IMR-90 (cell line): ENCODE measurements around the gene TEX261. TPM values are rescaled to one million over a fixed set of nuclear protein-coding genes. Genes with fewer than 3 reads are reported as not detected.
A peak's percentile ranks its signal among the peaks of the same experiment; 100 is the strongest.

ENCODE experiments used
- ATAC-seq: fragments of 200-7000 bp; cut with Tn5 transposase; 2 replicates; pipeline ENCODE4 v1.9.1; 2020; ENCODE audit warnings: low read depth, mild to moderate bottlenecking, moderate library complexity
- BruUV-seq: library from RNA; stranded (reverse); fragments of 400-500 nt; replicated peaks from 2 replicates; lab custom pipeline; 2021; lab: Mats Ljungman, UMichigan
- CTCF ChIA-PET: fragments of 300-600 bp; formaldehyde crosslinking; extraction: SDS; loops from one replicate; lab custom pipeline; 2021; ENCODE audit warnings: antibody characterized with exemption; lab: Yijun Ruan, JAX
- POLR2A ChIA-PET: fragments of 300-600 bp; sonication (Branson Sonifier 250); formaldehyde crosslinking; loops from one replicate; lab custom pipeline; 2022; ENCODE audit warnings: antibody characterized with exemption; ENCODE audit not compliant: unreplicated experiment; lab: Charles Lee
- DNase-seq: peaks from one replicate; pipeline ENCODE4 v3.0.0; 2013
- H2AFZ ChIP-seq: replicated peaks from 2 replicates; pipeline ENCODE3; 2013; ENCODE audit warnings: low read length, mild to moderate bottlenecking; ENCODE audit not compliant: poor library complexity
- H2AK5ac ChIP-seq: 2 replicates; pipeline ENCODE4 v1.6.1; 2013; ENCODE audit warnings: low read depth, low read length, inconsistent platforms
- H2AK9ac ChIP-seq: replicated peaks from 2 replicates; pipeline ENCODE3; 2013; ENCODE audit warnings: mild to moderate bottlenecking, low read depth, low read length, moderate library complexity; ENCODE audit not compliant: poor library complexity
- H2BK120ac ChIP-seq: 2 replicates; pipeline ENCODE4 v1.6.1; 2013; ENCODE audit warnings: low read depth, low read length, inconsistent platforms
- H2BK15ac ChIP-seq: 3 replicates; pipeline ENCODE4 v1.6.1; 2013; ENCODE audit warnings: low read depth, low read length, inconsistent platforms
- H2BK20ac ChIP-seq: 2 replicates; pipeline ENCODE4 v1.6.1; 2013; ENCODE audit warnings: low read depth, mild to moderate bottlenecking, inconsistent platforms, low read length, moderate library complexity
- H2BK5ac ChIP-seq: 2 replicates; pipeline ENCODE4 v1.6.1; 2013; ENCODE audit warnings: mild to moderate bottlenecking, low read depth, low read length, inconsistent platforms; ENCODE audit not compliant: poor library complexity, severe bottlenecking
- H3K14ac ChIP-seq: replicated peaks from 2 replicates; pipeline ENCODE4 v1.6.1; 2013; ENCODE audit warnings: low read depth, low read length, inconsistent platforms
- H3K18ac ChIP-seq: 2 replicates; pipeline ENCODE4 v1.6.1; 2013; ENCODE audit warnings: low read depth, low read length, control low read depth
- H3K23ac ChIP-seq: 2 replicates; pipeline ENCODE4 v1.6.1; 2013; ENCODE audit warnings: low read depth, low read length, inconsistent platforms
- H3K27ac ChIP-seq: 2 replicates; pipeline ENCODE4 v1.5.1; 2013; ENCODE audit warnings: mild to moderate bottlenecking, control low read depth, low read length; ENCODE audit not compliant: insufficient read depth
- H3K27me3 ChIP-seq: 2 replicates; pipeline ENCODE4 v1.6.1; 2013; ENCODE audit warnings: low read length; ENCODE audit not compliant: control insufficient read depth, insufficient read depth
- H3K36me3 ChIP-seq: 2 replicates; pipeline ENCODE4 v1.6.1; 2013; ENCODE audit warnings: low read length, mixed read lengths; ENCODE audit not compliant: control insufficient read depth, insufficient read depth
- H3K4ac ChIP-seq: 2 replicates; pipeline ENCODE4 v1.6.1; 2013; ENCODE audit warnings: low read depth, low read length, inconsistent platforms
- H3K4me1 ChIP-seq: 2 replicates; pipeline ENCODE4 v1.6.1; 2013; ENCODE audit warnings: low read length, mixed read lengths; ENCODE audit not compliant: control insufficient read depth, insufficient read depth
- H3K4me2 ChIP-seq: 2 replicates; pipeline ENCODE4 v1.6.1; 2013; ENCODE audit warnings: low read depth, mild to moderate bottlenecking, control low read depth, low read length, moderate library complexity
- H3K4me3 ChIP-seq: 2 replicates; pipeline ENCODE4 v1.5.1; 2013; ENCODE audit warnings: low read depth, mild to moderate bottlenecking, control low read depth, low read length, moderate library complexity; ENCODE audit not compliant: insufficient read depth
- H3K56ac ChIP-seq: 2 replicates; pipeline ENCODE4 v1.6.1; 2013; ENCODE audit warnings: low read length, inconsistent platforms; ENCODE audit not compliant: insufficient read depth; ENCODE audit errors: extremely low read depth
- H3K79me1 ChIP-seq, 2 experiments: 2 replicates each; pipeline ENCODE4 v1.6.1; 2013; ENCODE audit warnings: low read length in 2 of 2, inconsistent platforms in 1 of 2, low read depth in 1 of 2
- H3K9ac ChIP-seq: 2 replicates; pipeline ENCODE4 v1.6.1; 2013; ENCODE audit warnings: low read depth, low read length, control low read depth
- H3K9me1 ChIP-seq: 2 replicates; pipeline ENCODE4 v1.6.1; 2013; ENCODE audit warnings: low read length, inconsistent platforms; ENCODE audit not compliant: insufficient read depth
- H3K9me3 ChIP-seq: 2 replicates; pipeline ENCODE4 v1.6.1; 2013; ENCODE audit warnings: low read length; ENCODE audit not compliant: control insufficient read depth, insufficient read depth
- H4K20me1 ChIP-seq: 2 replicates; pipeline ENCODE4 v1.6.1; 2013; ENCODE audit warnings: low read length, inconsistent platforms; ENCODE audit not compliant: insufficient read depth
- H4K5ac ChIP-seq: 2 replicates; pipeline ENCODE4 v1.6.1; 2013; ENCODE audit warnings: mild to moderate bottlenecking, low read depth, low read length, control low read depth
- H4K8ac ChIP-seq, 2 experiments: 2 replicates each; pipeline ENCODE4 v1.6.1; 2013; ENCODE audit warnings: low read depth in 2 of 2, low read length in 2 of 2, control low read depth in 1 of 2, inconsistent platforms in 1 of 2
- H4K91ac ChIP-seq: 2 replicates; pipeline ENCODE4 v1.6.1; 2013; ENCODE audit warnings: low read depth, low read length, inconsistent platforms; ENCODE audit not compliant: insufficient read depth
- BHLHE40 ChIP-seq: fragments of 150-350 bp; IDR thresholded peaks from 2 replicates; pipeline ENCODE4 v1.6.1; 2016; ENCODE audit warnings: mild to moderate bottlenecking, low read depth, low read length
- CHD1 ChIP-seq: IDR thresholded peaks from 2 replicates; pipeline ENCODE4 v1.6.1; 2012; ENCODE audit warnings: low read depth, low read length, improper control_type of control experiment
- CTCF ChIP-seq: conservative IDR thresholded peaks from 2 replicates; pipeline ENCODE4 v1.5.1; 2012; ENCODE audit warnings: mild to moderate bottlenecking, low read depth, low read length, improper control_type of control experiment
- ELK1 ChIP-seq: fragments of 150-350 bp; IDR thresholded peaks from 2 replicates; pipeline ENCODE4 v1.6.1; 2016; ENCODE audit warnings: low read depth, mild to moderate bottlenecking, low read length, moderate library complexity, borderline replicate concordance
- FOS ChIP-seq: fragments of 150-350 bp; IDR thresholded peaks from 2 replicates; pipeline ENCODE4 v1.6.1; 2016; ENCODE audit warnings: low read depth, low read length
- MAFK ChIP-seq: IDR thresholded peaks from 2 replicates; pipeline ENCODE4 v1.6.1; 2012; ENCODE audit warnings: low read depth, low read length, improper control_type of control experiment
- NFE2L2 ChIP-seq: fragments of 150-350 bp; IDR thresholded peaks from 2 replicates; pipeline ENCODE4 v1.6.1; 2016; ENCODE audit warnings: low read depth, mild to moderate bottlenecking, low read length
- POLR2A ChIP-seq: IDR thresholded peaks from 2 replicates; pipeline ENCODE4 v1.6.1; 2012; ENCODE audit warnings: mild to moderate bottlenecking, low read depth, low read length
- RAD21 ChIP-seq: IDR thresholded peaks from 2 replicates; pipeline ENCODE4 v1.6.1; 2012; ENCODE audit warnings: low read length, improper control_type of control experiment
- WGBS, 2 experiments: methylation state at CpG; one replicate each; pipeline versions ENCODE4 v1.1.5 to v1.1.7; 2013; ENCODE audit warnings: missing lambda C conversion rate in 2 of 2; ENCODE audit not compliant: insufficient read length in 1 of 2; ENCODE audit errors: extremely low coverage in 2 of 2; 5-methylcytosine and 5-hydroxymethylcytosine counted together
- dilution Hi-C: fragments of 300-500 bp; cut with HindIII; formaldehyde crosslinking; loops from one replicate; pipeline ENCODE4 v1.14.3; 2018; ENCODE audit warnings: low sequenced_read_pairs; ENCODE audit not compliant: unreplicated experiment
- in situ Hi-C: fragments of 300-500 bp; cut with MboI; formaldehyde crosslinking; loops from 3 replicates; pipeline ENCODE4 v1.14.3; 2019; ENCODE audit warnings: low sequenced_read_pairs, inconsistent platforms, mixed read lengths
- intact Hi-C: fragments of 100-400 bp; cut with micrococcal nuclease; formaldehyde crosslinking; loops from 2 replicates; pipeline ENCODE4 v1.10.0; 2022
- polyA plus RNA-seq, 3 experiments: library from polyadenylated mRNA; depleted of rRNA; stranded (reverse); fragments of >200 nt; gene quantifications; 2 replicates each; pipeline ENCODE4 v1.2.3, GENCODE V29; 2012; ENCODE audit warnings: low replicate concordance in 1 of 3
- total RNA-seq: library from RNA; depleted of rRNA; stranded (reverse); fragments of >200 nt; gene quantifications from 2 replicates; pipeline ENCODE4 v1.2.3, GENCODE V29; 2012
- TF ChIP-seq, protein P1 (sequence below): fragments of 150-350 bp; IDR thresholded peaks from 2 replicates; pipeline ENCODE4 v1.6.1; 2017; ENCODE audit warnings: mild to moderate bottlenecking, antibody characterized with exemption, low read length, low read depth

The TEX261 gene
- total and polyA plus RNA-seq, 2 of the 4 experiments (the other 2 are of a cell fraction) = 26.3 to 69.8 TPM

DNA sequence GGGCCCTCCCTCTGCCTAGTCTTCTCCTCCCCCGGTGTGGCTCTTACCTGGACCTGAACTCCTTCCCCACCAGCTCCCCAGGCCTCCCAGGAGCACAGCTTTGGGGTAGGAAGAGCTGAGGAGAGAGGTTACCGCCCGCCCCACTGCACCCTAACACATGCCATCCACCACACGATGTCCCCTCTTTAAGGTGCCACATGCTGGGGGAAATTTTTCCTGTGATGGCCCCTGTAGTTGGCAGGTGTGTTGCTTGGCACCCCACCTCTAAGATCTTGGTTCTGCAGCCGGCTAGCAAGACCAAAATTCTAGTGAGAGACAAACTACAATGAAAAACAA lies 6.9 kb upstream of the TEX261 start:
- H3K9ac ChIP-seq = no peak overlapping the region
- ATAC-seq = no peak
- ChIA-PET CTCF (interaction anchor here (0.6 to 1.0 kb wide), 3 partner anchors 36 to 52 kb away, joined by 3 to 4 read pairs (median 4); no protein-coding TSS in a partner anchor), POLR2A (no interaction called here)
- H4K20me1 ChIP-seq = no peaks in the 10 kb centered on the region
- no peaks in the 10 kb centered on the region for H3K9me3 ChIP-seq
- peaks cover 2% of the 10 kb centered on the region; the same call in 1 of the 2 replicates for H3K4me1 ChIP-seq
- no peak overlapping the region for H3K27ac ChIP-seq
- H3K4me2 ChIP-seq = no peak overlapping the region
- no CpG with 5 or more reads among the region's 5 CpGs for WGBS, 2 experiments
- H3K4me3 ChIP-seq = no peak overlapping the region
- H3K9me1 ChIP-seq = no peaks in the 10 kb centered on the region; the same call in 1 of the 2 replicates
- H2AFZ ChIP-seq = no peak overlapping the region
- peak overlapping the region in 1 of 2 experiments; percentile 64; a peak in 1 of 4 replicates for H4K8ac ChIP-seq
- H2AK5ac ChIP-seq = no peak overlapping the region
- no peak overlapping the region for H2BK15ac ChIP-seq
- no peak overlapping the region for H2BK20ac ChIP-seq
- in situ Hi-C loops = no loop called here
- intact Hi-C loops = loop anchor here (1.0 to 10.0 kb wide), 2 partner anchors 36 to 123 kb away; no protein-coding TSS in a partner anchor
- TF ChIP-seq CHD1 (no peak), FOS (no peak), POLR2A (no peak), RAD21 (no peak), BHLHE40 (no peak), NFE2L2 (no peak), ELK1 (no peak), MAFK (no peak), CTCF (no peak)
- TF ChIP-seq, protein P1, sequence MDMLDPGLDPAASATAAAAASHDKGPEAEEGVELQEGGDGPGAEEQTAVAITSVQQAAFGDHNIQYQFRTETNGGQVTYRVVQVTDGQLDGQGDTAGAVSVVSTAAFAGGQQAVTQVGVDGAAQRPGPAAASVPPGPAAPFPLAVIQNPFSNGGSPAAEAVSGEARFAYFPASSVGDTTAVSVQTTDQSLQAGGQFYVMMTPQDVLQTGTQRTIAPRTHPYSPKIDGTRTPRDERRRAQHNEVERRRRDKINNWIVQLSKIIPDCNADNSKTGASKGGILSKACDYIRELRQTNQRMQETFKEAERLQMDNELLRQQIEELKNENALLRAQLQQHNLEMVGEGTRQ = no peak
- DNase-seq = no peak
- dilution Hi-C loops = no loop called here
- H3K27me3 ChIP-seq = peaks cover 5% of the 10 kb centered on the region; the same call in 1 of the 2 replicates
- H3K18ac ChIP-seq = no peak overlapping the region
- H4K91ac ChIP-seq = no peak overlapping the region
- H3K56ac ChIP-seq = no peak overlapping the region
- no peak overlapping the region for H3K4ac ChIP-seq
- H2BK5ac ChIP-seq = no peak overlapping the region
- no peak overlapping the region for H3K14ac ChIP-seq
- H3K79me1 ChIP-seq = no peaks in the 10 kb centered on the region
- H2AK9ac ChIP-seq = no peak overlapping the region
- no peak overlapping the region for H3K23ac ChIP-seq
- BruUV-seq = no TSS peak
- no peak overlapping the region for H4K5ac ChIP-seq
- H2BK120ac ChIP-seq = no peak overlapping the region
- no peaks in the 10 kb centered on the region for H3K36me3 ChIP-seq
